Right atrium auricular region (tissue), 2 donors: ENCODE data around the gene ZNF385B. TPM values are rescaled to one million over a fixed set of nuclear protein-coding genes. Genes with fewer than 3 reads are reported as not detected.

ENCODE experiments used
- DNase-seq: peaks from one replicate; pipeline ENCODE4 v3.0.0-alpha.2; 2019; ENCODE audit warnings: low spot score
- H3K27ac ChIP-seq, 2 donors: fragments of 200-600 bp; sonication (generic); 1 replicate in 1 of 2; 2 replicates in 1 of 2; pipeline ENCODE4 v1.5.1; 2016 to 2019
- H3K27me3 ChIP-seq, 2 donors: fragments of 200-600 bp; sonication (generic); one replicate each; pipeline versions ENCODE4 v1.5.1 to v1.6.0; 2017 to 2019
- H3K36me3 ChIP-seq: fragments of 200-600 bp; sonication (generic); one replicate; pipeline ENCODE4 v1.5.1; 2016
- H3K4me1 ChIP-seq, 2 donors: fragments of 200-600 bp; sonication (generic); one replicate each; pipeline versions ENCODE4 v1.5.1 to v1.6.0; 2017 to 2019
- H3K4me3 ChIP-seq, 2 donors: fragments of 200-600 bp; sonication (generic); 1 replicate in 1 of 2; 2 replicates in 1 of 2; pipeline ENCODE4 v1.5.1; 2017 to 2019; ENCODE audit warnings: mild to moderate bottlenecking in 1 of 2, moderate library complexity in 1 of 2
- H3K9me3 ChIP-seq, 2 donors: fragments of 200-600 bp; sonication (generic); one replicate each; pipeline ENCODE4 v1.5.1; 2019
- total RNA-seq, 2 donors: library from RNA; depleted of rRNA; stranded (reverse); fragments of >200 nt; gene quantifications; one replicate each; pipeline ENCODE4 v1.1.0, GENCODE V29; 2016
- TF ChIP-seq, protein P1 (sequence below), 2 donors: fragments of 200-600 bp; sonication (generic); IDR thresholded peaks; one replicate each; pipeline ENCODE4 v1.5.1; 2019; ENCODE audit warnings: antibody characterized with exemption in 2 of 2

The ZNF385B gene
- total RNA-seq, 2 donors from 2014 or later = 23.2 to 33.3 TPM

DNA sequence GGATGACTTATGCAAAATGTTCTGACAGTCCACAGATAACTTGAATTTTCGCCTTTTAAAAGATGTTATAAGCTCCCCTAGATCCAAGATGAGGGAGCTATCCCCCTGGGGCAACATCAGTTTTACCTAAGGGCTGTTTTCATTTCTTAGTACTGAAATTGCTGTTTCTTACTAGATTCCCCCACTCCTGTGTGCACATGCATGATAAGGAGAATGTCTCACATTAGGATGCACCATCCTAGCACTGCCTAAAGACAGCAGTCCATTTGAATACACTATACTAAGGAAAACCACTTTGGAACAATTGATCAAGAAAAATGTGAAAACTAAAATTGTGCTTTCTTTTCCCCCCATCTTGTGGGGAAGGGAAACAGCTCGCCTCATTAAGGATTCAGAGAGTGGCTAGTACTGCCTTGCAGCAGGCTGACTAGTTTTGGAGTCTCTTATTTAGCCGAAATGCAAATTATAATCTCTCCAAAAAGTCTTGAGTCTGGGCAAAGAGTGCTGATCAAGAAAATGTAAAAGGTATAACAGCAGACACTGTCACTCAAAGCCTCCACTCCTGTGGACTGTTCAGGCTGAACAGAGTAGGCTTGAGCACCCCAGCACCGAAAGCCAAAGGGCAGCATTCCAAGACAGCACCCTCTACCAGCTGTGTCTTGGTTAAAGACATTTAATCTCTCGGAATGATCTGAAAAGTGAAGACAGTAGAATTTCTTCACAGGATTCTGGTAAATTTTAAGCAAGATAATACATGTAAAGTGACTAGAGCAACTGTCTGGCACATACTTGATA lies 65.0 kb downstream of the ZNF385B start:
- no peaks in the 10 kb centered on the region for H3K9me3 ChIP-seq
- TF ChIP-seq, protein P1, sequence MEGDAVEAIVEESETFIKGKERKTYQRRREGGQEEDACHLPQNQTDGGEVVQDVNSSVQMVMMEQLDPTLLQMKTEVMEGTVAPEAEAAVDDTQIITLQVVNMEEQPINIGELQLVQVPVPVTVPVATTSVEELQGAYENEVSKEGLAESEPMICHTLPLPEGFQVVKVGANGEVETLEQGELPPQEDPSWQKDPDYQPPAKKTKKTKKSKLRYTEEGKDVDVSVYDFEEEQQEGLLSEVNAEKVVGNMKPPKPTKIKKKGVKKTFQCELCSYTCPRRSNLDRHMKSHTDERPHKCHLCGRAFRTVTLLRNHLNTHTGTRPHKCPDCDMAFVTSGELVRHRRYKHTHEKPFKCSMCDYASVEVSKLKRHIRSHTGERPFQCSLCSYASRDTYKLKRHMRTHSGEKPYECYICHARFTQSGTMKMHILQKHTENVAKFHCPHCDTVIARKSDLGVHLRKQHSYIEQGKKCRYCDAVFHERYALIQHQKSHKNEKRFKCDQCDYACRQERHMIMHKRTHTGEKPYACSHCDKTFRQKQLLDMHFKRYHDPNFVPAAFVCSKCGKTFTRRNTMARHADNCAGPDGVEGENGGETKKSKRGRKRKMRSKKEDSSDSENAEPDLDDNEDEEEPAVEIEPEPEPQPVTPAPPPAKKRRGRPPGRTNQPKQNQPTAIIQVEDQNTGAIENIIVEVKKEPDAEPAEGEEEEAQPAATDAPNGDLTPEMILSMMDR (IDR thresholded peaks at IDR 0.05) = no peak
- no peak for DNase-seq

DNA sequence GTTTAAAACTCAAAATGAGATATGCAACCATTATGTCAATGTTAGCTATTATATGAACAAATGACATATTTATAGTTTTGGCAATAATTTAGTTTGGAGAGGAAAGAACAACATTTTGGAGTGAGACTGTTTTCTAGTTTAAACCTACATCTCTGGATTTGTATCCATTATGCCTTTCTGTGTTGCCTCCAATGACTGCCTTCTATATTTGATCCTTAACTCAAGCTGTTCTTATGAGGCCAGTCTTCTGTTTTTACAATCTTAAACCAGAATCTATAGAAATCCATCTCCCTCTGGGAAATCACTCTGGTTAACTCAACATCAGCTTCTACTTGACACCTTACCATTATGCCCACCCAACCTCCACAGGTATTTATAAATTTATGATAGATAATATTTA lies 67.5 kb downstream of the ZNF385B start:
- H3K4me3 ChIP-seq = no peak overlapping the region
- DNase-seq = no peak
- TF ChIP-seq, protein P1 (IDR thresholded peaks at IDR 0.05) = no peak
- no peaks in the 10 kb centered on the region for H3K4me1 ChIP-seq
- no peaks in the 10 kb centered on the region for H3K36me3 ChIP-seq
- H3K27me3 ChIP-seq = no peaks in the 10 kb centered on the region
- no peaks in the 10 kb centered on the region for H3K9me3 ChIP-seq
- no peak overlapping the region for H3K27ac ChIP-seq

More for the DNA sequence above, 65.0 kb downstream of the ZNF385B start:
- Histone ChIP-seq H3K4me1 (no peaks in the 10 kb centered on the region), H3K4me3 (no peak overlapping the region), H3K27ac (no peak overlapping the region), H3K36me3 (no peaks in the 10 kb centered on the region), H3K27me3 (no peaks in the 10 kb centered on the region)

DNA sequence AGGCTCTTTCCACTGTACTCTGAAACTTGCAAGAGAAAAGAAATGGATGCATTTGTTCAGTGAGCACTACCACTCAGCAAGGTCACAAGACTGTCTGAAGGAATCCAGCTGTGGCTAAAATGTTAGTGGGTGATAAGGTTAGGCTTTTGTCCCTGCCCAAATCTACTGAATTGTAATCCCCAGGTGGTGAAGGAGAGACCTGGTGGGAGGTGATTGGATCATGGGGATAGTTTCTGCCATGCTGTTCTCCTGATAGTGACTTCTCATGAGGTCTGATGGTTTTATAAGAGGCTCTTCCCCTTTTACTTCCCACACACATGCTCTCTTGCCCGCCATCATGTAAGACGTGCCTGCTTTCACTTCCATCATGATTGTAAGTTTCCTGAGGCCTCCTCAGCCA lies 68.2 kb downstream of the ZNF385B start:
- Histone ChIP-seq H3K4me1 (no peaks in the 10 kb centered on the region), H3K27me3 (no peaks in the 10 kb centered on the region), H3K9me3 (no peaks in the 10 kb centered on the region), H3K36me3 (no peaks in the 10 kb centered on the region), H3K27ac (no peak overlapping the region), H3K4me3 (no peak overlapping the region)
- no peak for DNase-seq
- TF ChIP-seq, protein P1 (IDR thresholded peaks at IDR 0.05) = no peak

DNA sequence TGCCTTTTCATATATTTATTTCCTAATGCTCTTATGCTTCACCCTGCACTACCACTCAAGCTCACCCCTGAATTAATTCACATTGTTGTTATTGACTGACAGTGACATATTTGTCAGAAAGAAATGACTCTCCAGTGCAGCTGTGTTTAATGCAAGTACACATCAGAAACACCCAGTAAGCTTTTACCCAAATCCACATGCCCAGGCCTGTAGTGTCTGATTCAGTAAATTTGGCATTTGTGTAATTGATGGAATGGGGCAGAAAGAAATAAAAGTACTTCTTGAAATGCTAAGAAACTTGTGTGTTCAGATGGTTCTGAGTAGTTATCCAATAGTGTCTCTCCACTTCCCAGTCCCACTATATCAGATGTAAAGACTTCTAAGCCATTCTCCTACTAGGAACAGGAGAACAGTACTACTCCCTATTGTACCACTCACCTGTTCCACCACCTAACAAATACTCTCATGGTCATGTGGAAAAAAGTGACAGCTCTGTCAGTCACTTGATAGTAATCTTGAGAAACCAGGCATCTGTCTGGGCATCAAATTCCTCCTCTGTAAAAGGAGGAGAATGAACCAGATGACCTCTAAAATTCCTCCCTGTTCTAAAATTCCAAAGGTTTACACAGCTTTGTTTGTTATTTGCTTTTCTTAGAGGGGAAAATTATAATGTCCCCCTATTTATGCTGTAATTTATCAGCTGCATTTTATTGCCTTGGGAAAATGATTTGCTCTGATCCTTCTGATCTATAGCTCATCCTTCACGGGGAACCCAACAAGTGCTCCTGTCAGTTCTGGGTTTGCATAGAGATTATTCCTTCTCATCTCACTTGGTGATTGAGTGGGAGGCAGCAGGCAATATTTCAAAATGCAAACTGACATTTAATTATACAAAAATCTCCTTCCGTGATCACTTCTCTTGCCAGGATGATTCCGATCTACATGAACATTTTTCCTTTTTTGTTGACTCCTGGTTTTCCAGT lies 70.9 kb downstream of the ZNF385B start:
- DNase-seq = no peak

DNA sequence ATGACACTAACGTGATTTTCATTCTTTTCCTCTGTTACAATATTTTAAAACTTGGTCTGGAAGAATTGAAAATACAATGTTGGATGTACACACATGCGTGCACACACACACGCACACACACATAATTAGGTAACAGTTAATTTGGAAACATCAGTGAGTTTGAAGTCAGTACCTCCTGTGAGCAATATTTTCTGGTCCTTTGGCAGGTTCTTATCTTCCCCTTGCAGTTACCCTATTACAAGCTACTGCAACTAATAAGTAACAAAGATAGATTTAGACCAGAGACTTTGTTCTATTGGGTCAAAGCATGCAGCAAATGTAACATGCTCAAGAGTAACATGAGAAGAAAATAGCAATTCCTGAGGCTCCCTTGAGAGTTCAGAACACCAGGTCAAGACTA lies 73.3 kb downstream of the ZNF385B start:
- Histone ChIP-seq H3K27me3 (no peaks in the 10 kb centered on the region), H3K4me3 (no peak overlapping the region), H3K9me3 (no peaks in the 10 kb centered on the region), H3K27ac (no peak overlapping the region), H3K36me3 (no peaks in the 10 kb centered on the region), H3K4me1 (no peaks in the 10 kb centered on the region)
- TF ChIP-seq, protein P1 (IDR thresholded peaks at IDR 0.05) = no peak
- no peak for DNase-seq

More for the DNA sequence above, 70.9 kb downstream of the ZNF385B start:
- Histone ChIP-seq H3K4me3 (no peak overlapping the region), H3K4me1 (no peaks in the 10 kb centered on the region), H3K9me3 (no peaks in the 10 kb centered on the region), H3K36me3 (no peaks in the 10 kb centered on the region), H3K27me3 (no peaks in the 10 kb centered on the region), H3K27ac (no peak overlapping the region)
- TF ChIP-seq, protein P1 (IDR thresholded peaks at IDR 0.05) = no peak
